Colonic mucosa (tissue), 4 donors: Measurements from ENCODE around the gene LGI4. TPM values are rescaled to one million over a fixed set of nuclear protein-coding genes. Genes with fewer than 3 reads are reported as not detected.
"Not testable (repeated sequence)": the region's sequence is repeated elsewhere in the genome, so short reads cannot be mapped to it uniquely, and the experiment has no call there.

ENCODE experiments used
- DNase-seq: peaks from one replicate; pipeline ENCODE4 v3.0.0-alpha.2; 2020
- H3K27ac ChIP-seq: fragments of 200-600 bp; one replicate; pipeline ENCODE4 v1.8.0; 2021
- H3K27me3 ChIP-seq: fragments of 200-600 bp; one replicate; pipeline ENCODE4 v1.8.0; 2021
- H3K36me3 ChIP-seq: fragments of 200-600 bp; one replicate; pipeline ENCODE4 v1.8.0; 2021
- H3K4me1 ChIP-seq: fragments of 200-600 bp; one replicate; pipeline ENCODE4 v1.8.0; 2021; ENCODE audit warnings: mild to moderate bottlenecking
- H3K4me3 ChIP-seq: fragments of 200-600 bp; one replicate; pipeline ENCODE4 v1.8.0; 2021
- H3K9ac ChIP-seq, 2 donors: one replicate each; pipeline ENCODE4 v1.7.0; 2013; ENCODE audit warnings: control low read depth in 2 of 2, low read depth in 2 of 2, low read length in 2 of 2
- H3K9me3 ChIP-seq: fragments of 200-600 bp; one replicate; pipeline ENCODE4 v1.8.0; 2021
- CTCF ChIP-seq: fragments of 200-600 bp; IDR thresholded peaks from one replicate; pipeline ENCODE4 v1.8.0; 2022; ENCODE audit warnings: antibody characterized with exemption, mild to moderate bottlenecking
- intact Hi-C: fragments of 100-400 bp; cut with DNase I; formaldehyde crosslinking; loops from one replicate; pipeline ENCODE4 v1.14.1; 2022
- total RNA-seq, 2 donors: library from RNA; stranded (reverse); fragmentation: NEBNext Ultra II Directional in 1 of 2; extraction: Animal tissue kit (Norgen Biotek cat#: 25700) in 1 of 2; gene quantifications; one replicate each; pipeline ENCODE4 v1.2.1, GENCODE V29; 2021
- donor health status: healthy.
- donor health status: DM: no; HTN: no; CAD: no.
- donor health status: DM: no; HTN: no; CAD: no.

Gene LGI4
- total RNA-seq, 2 donors from 2014 or later = 5.8 to 10.2 TPM

GRCh38 chr19:35106291-35106583, 28.6 kb downstream of the LGI4 start:
- no peaks in the 10 kb centered on the region for H3K9me3 ChIP-seq
- no peak overlapping the region for H3K9ac ChIP-seq
- H3K36me3 ChIP-seq = no peaks in the 10 kb centered on the region
- peaks cover 6% of the 10 kb centered on the region for H3K4me1 ChIP-seq
- DNase-seq = no peak
- TF ChIP-seq CTCF = no peak
- H3K27me3 ChIP-seq = no peaks in the 10 kb centered on the region
- H3K27ac ChIP-seq = no peak overlapping the region
- intact Hi-C loops = no loop called here
- H3K4me3 ChIP-seq = no peak overlapping the region

GRCh38 chr19:35105411-35106290, 29.2 kb downstream of the LGI4 start:
- Histone ChIP-seq H3K9ac (no peak overlapping the region), H3K9me3 (no peaks in the 10 kb centered on the region), H3K4me3 (no peak overlapping the region), H3K27ac (no peak overlapping the region), H3K27me3 (no peaks in the 10 kb centered on the region), H3K4me1 (peaks cover 6% of the 10 kb centered on the region), H3K36me3 (no peaks in the 10 kb centered on the region)
- intact Hi-C loops = no loop called here
- TF ChIP-seq CTCF = no peak
- no peak for DNase-seq

GRCh38 chr19:35105047-35105410, 29.8 kb downstream of the LGI4 start:
- Histone ChIP-seq H3K4me3 (no peak overlapping the region), H3K36me3 (no peaks in the 10 kb centered on the region), H3K9ac (no peak overlapping the region), H3K9me3 (no peaks in the 10 kb centered on the region), H3K27ac (no peak overlapping the region), H3K4me1 (peaks cover 6% of the 10 kb centered on the region), H3K27me3 (no peaks in the 10 kb centered on the region)
- intact Hi-C loops = no loop called here
- no peak for DNase-seq
- no peak for TF ChIP-seq CTCF

GRCh38 chr19:35104361-35104760, 30.5 kb downstream of the LGI4 start:
- Histone ChIP-seq H3K4me1 (peaks cover 6% of the 10 kb centered on the region), H3K9me3 (no peaks in the 10 kb centered on the region), H3K36me3 (no peaks in the 10 kb centered on the region), H3K9ac (no peak overlapping the region), H3K4me3 (no peak overlapping the region), H3K27me3 (no peaks in the 10 kb centered on the region), H3K27ac (no peak overlapping the region)
- no peak for TF ChIP-seq CTCF
- DNase-seq = no peak
- intact Hi-C loops = no loop called here

- H3K27me3 ChIP-seq, H3K9me3 ChIP-seq, H3K9ac ChIP-seq, intact Hi-C loops, H3K4me3 ChIP-seq, H3K36me3 ChIP-seq, DNase-seq, H3K4me1 ChIP-seq, H3K27ac ChIP-seq: not testable (repeated sequence)
Measured at GRCh38 chr19:35103614-35104013, 31.2 kb downstream of the LGI4 start.

- intact Hi-C loops, H3K4me3 ChIP-seq, H3K36me3 ChIP-seq, DNase-seq, H3K27me3 ChIP-seq, H3K9me3 ChIP-seq, H3K4me1 ChIP-seq, H3K27ac ChIP-seq, H3K9ac ChIP-seq: not testable (repeated sequence)
Measured at GRCh38 chr19:35101949-35102348, 32.9 kb downstream of the LGI4 start.
